Cardiac fibroblast (primary cell): Measurements from ENCODE around the gene CLDN24.
A peak's percentile ranks its signal among the peaks of the same experiment; 100 is the strongest.

Source experiments
- DNase-seq, 2 donors: peaks; one replicate each; pipeline versions ENCODE4 v3.0.0 to v3.0.0-alpha.2; 2010; ENCODE audit warnings: low read depth in 2 of 2
- H3K4me3 ChIP-seq, 2 donors: replicated peaks in 1 of 2; 1 replicate in 1 of 2; 2 replicates in 1 of 2; pipeline ENCODE4 v1.5.1; 2011; ENCODE audit warnings: low read depth in 2 of 2, low read length in 2 of 2, mild to moderate bottlenecking in 2 of 2, moderate library complexity in 1 of 2
- CTCF ChIP-seq: IDR thresholded peaks from one replicate; pipeline ENCODE4 v1.5.1; 2011; ENCODE audit warnings: low read depth, mild to moderate bottlenecking, low read length, inconsistent platforms

Gene CLDN24

DNA sequence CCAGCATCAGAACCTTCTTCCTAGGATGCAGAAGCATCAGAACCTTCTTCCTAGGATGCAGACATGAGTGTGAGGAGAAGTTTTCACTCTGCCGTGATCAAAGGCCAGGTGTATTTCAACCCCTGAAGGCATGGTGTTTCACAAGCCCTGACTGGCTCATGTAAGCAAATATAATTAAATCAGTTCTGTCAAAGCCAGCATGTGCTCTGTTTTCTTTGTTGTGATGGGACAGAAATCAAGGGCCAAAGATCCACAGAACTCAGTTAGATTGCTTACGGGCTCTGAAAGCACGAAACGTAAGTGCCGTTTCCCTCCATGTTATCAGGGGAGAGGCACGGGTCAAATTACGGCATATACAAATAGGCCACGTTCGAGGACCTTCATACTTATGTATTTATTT is 32.0 kb upstream of the CLDN24 start:
- H3K4me3 ChIP-seq = no peak overlapping the region
- no peak for DNase-seq
- no peak for TF ChIP-seq CTCF

GRCh38 chr4:183353557-183353956 is 31.3 kb upstream of the CLDN24 start:
- H3K4me3 ChIP-seq = no peak overlapping the region
- no peak for TF ChIP-seq CTCF
- no peak for DNase-seq

- H3K4me3 ChIP-seq = no peak overlapping the region
- TF ChIP-seq CTCF = no peak
- DNase-seq = no peak
Observed at GRCh38 chr4:183352546-183352945, 30.3 kb upstream of the CLDN24 start.

DNA sequence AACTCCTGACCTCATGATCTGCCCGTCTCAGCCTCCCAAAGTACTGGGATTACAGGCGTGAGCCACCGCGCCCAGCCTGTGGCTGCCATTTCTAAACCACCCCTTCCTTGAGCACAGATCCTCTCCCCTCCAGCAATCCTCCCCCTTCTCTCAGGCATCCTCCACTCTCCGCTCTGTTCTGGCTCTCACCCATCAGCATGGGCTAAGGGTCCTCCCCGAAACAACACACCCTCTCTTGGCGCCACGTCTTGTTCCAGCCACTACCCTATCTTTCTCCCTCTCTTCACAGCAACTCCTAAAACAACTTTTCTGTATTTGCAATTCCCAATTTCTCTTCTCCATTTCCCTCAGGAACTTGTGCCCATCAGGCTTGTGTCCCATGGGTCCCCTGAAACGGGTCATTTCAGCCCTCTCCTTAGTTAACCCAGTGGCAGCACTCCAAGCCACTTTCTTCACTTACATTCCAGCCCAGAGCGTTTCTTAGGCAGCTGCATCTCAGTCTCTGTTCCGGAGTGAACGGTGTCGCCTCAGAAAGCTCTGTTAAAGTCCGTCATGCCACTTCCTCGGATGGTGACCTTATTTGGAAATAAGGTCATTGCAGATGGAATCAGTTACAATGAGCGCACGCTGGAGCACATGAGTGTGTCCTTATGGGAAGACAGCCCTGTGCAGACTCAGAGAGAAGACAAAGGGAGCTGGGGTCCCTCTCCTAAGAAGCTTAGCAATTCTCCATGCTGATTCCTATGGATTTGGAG is 28.3 kb upstream of the CLDN24 start:
- no peak overlapping the region for H3K4me3 ChIP-seq
- TF ChIP-seq CTCF = no peak
- DNase-seq = no peak

DNA sequence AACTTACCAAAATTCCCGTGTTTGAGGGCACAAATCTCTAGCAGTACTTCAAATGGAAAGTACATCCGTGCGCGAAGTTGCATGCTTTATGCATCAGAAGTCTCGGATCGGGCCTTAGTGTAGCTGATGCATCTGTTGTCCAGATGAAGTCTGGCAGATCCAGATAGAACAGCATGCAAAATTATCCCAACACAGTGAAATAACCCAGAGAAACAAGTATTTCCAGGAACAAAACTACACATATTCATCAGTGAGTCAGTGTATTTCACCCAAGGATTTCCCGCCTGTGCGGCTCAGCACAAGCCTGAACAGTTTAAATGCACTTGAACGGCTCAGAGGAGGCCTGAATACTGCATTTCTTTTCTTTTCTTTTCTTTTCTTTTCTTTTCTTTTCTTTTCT is 27.4 kb upstream of the CLDN24 start:
- no peak overlapping the region for H3K4me3 ChIP-seq
- peak in 1 of 2 donors; percentile 55 for DNase-seq
- TF ChIP-seq CTCF = no peak

- no peak for TF ChIP-seq CTCF
- DNase-seq = peak; percentile 87 to 90
- H3K4me3 ChIP-seq = no peak overlapping the region
Observed at GRCh38 chr4:183348706-183349659, 26.8 kb upstream of the CLDN24 start.
